GM18502 (cell line): Measurements from ENCODE around the gene PTGES.

Source experiments
- ATAC-seq: cut with Tn5 transposase; IDR thresholded peaks from one replicate; pipeline ENCODE4 v1.9.1; 2021; ENCODE audit warnings: mild to moderate bottlenecking; ENCODE audit not compliant: unreplicated experiment, poor library complexity

The PTGES gene

GRCh38 chr9:129720865-129721545 lies 31.8 kb downstream of the PTGES start:
- no peak for ATAC-seq

- no peak for ATAC-seq
Measured at GRCh38 chr9:129720181-129720864, 32.5 kb downstream of the PTGES start.

- ATAC-seq, result no peak
Measured at GRCh38 chr9:129719135-129719534, 33.7 kb downstream of the PTGES start.

GRCh38 chr9:129718647-129719046 lies 34.2 kb downstream of the PTGES start:
- ATAC-seq, result no peak

- ATAC-seq, result no peak
Measured at GRCh38 chr9:129717991-129718390, 34.9 kb downstream of the PTGES start.

GRCh38 chr9:129716091-129716490 lies 36.8 kb downstream of the PTGES start:
- ATAC-seq, result no peak

GRCh38 chr9:129714511-129715061 lies 38.3 kb downstream of the PTGES start:
- ATAC-seq, result no peak

- no peak for ATAC-seq
Measured at GRCh38 chr9:129713402-129713679, 39.5 kb downstream of the PTGES start.

GRCh38 chr9:129712634-129713401 lies 40.0 kb downstream of the PTGES start:
- ATAC-seq, result no peak

GRCh38 chr9:129710169-129710453 lies 42.7 kb downstream of the PTGES start:
- ATAC-seq, result no peak

GRCh38 chr9:129709438-129710168 lies 43.2 kb downstream of the PTGES start:
- no peak for ATAC-seq

GRCh38 chr9:129708793-129709192 lies 44.0 kb downstream of the PTGES start:
- no peak for ATAC-seq

- ATAC-seq, result no peak
Measured at GRCh38 chr9:129704807-129705206, 48.0 kb downstream of the PTGES start.

- ATAC-seq, result no peak
Measured at GRCh38 chr9:129703667-129704355, 49.0 kb downstream of the PTGES start.

GRCh38 chr9:129702589-129703520 lies 50.0 kb downstream of the PTGES start:
- no peak for ATAC-seq

GRCh38 chr9:129701549-129701948 lies 51.3 kb downstream of the PTGES start:
- no peak for ATAC-seq

GRCh38 chr9:129701054-129701453 lies 51.8 kb downstream of the PTGES start:
- no peak for ATAC-seq

GRCh38 chr9:129698254-129698757 lies 54.5 kb downstream of the PTGES start:
- no peak for ATAC-seq

- ATAC-seq, result no peak
Measured at GRCh38 chr9:129697656-129698253, 55.1 kb downstream of the PTGES start.
